Transverse colon (tissue), 4 donors: Measurements from ENCODE around the gene NRCAM.

ENCODE experiments used
- EP300 ChIP-seq: sonication (generic); formaldehyde crosslinking; IDR thresholded peaks from one replicate; pipeline ENCODE4 v1.6.1; 2017; ENCODE audit warnings: antibody characterized with exemption, low read depth
- POLR2A ChIP-seq: fragments of 450-650 bp; IDR thresholded peaks from one replicate; pipeline ENCODE4 v1.6.1; 2016; ENCODE audit warnings: antibody characterized with exemption, mild to moderate bottlenecking, moderate library complexity
- POLR2AphosphoS5 ChIP-seq, 3 donors: sonication (generic); formaldehyde crosslinking; IDR thresholded peaks; one replicate each; pipeline ENCODE4 v1.6.1; 2016; ENCODE audit warnings: antibody characterized with exemption in 3 of 3
- TF ChIP-seq, protein P1 (sequence below), 5 experiments: fragments of 200-600 bp in 3 of 5; fragments of 450-650 bp in 2 of 5; sonication (generic) in 3 of 5; IDR thresholded peaks; 1 replicate in 2 of 5; 2 replicates in 3 of 5; pipeline ENCODE4 v1.5.1; 2016 to 2017; ENCODE audit warnings: antibody characterized with exemption in 5 of 5, inconsistent platforms in 3 of 5, mild to moderate bottlenecking in 2 of 5, moderate library complexity in 1 of 5

DNA sequence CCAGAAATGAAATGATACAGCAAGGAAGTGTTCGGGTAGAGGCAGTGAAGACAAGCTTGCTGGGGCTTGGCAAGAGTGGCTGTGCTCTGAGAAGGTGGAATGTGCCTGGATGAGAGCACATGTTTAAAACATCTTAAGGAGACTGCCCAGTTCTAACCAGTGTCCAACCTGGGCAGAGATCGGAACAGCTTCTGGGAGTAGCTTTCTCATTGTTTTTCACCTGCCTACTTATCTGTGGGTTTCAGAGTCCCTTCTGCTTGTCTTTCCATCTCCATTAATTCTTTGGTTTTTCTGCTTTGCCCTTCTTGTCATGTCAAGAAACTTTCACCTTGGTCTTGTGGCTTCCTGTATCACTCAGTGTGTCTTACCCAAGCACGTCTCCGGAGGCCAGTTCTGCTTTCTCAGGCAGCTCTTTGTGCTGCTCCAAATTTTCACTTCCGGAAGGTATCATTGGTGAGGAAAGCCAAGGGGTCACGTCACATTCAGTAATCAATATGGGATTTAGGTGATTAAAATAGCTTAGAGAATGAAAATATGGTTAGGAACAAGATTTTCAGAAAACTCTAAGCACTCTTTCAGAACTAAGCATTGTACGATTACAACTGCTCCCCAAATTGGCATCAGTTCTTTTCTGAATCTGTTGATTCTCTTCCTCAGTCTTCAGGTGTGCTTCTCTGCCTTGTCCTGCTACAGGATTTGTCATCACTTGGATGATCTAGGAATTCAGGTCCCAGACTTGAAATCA lies 320.6 kb downstream of the NRCAM start:
- TF ChIP-seq, protein P1, sequence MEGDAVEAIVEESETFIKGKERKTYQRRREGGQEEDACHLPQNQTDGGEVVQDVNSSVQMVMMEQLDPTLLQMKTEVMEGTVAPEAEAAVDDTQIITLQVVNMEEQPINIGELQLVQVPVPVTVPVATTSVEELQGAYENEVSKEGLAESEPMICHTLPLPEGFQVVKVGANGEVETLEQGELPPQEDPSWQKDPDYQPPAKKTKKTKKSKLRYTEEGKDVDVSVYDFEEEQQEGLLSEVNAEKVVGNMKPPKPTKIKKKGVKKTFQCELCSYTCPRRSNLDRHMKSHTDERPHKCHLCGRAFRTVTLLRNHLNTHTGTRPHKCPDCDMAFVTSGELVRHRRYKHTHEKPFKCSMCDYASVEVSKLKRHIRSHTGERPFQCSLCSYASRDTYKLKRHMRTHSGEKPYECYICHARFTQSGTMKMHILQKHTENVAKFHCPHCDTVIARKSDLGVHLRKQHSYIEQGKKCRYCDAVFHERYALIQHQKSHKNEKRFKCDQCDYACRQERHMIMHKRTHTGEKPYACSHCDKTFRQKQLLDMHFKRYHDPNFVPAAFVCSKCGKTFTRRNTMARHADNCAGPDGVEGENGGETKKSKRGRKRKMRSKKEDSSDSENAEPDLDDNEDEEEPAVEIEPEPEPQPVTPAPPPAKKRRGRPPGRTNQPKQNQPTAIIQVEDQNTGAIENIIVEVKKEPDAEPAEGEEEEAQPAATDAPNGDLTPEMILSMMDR (IDR thresholded peaks at IDR 0.05) = no peak
- no peak for TF ChIP-seq POLR2AphosphoS5 (IDR thresholded peaks at IDR 0.05)
- TF ChIP-seq EP300 = no peak
- TF ChIP-seq POLR2A = no peak
